GM19025 (cell line): ENCODE data around the gene STX1B.
"Not testable (repeated sequence)": the region's sequence is repeated elsewhere in the genome, so short reads cannot be mapped to it uniquely, and the experiment has no call there.

Experiments used
- ATAC-seq: cut with Tn5 transposase; IDR thresholded peaks from one replicate; pipeline ENCODE4 v1.9.1; 2021; ENCODE audit warnings: mild to moderate bottlenecking, low read depth, moderate library complexity; ENCODE audit not compliant: unreplicated experiment

The STX1B gene

DNA sequence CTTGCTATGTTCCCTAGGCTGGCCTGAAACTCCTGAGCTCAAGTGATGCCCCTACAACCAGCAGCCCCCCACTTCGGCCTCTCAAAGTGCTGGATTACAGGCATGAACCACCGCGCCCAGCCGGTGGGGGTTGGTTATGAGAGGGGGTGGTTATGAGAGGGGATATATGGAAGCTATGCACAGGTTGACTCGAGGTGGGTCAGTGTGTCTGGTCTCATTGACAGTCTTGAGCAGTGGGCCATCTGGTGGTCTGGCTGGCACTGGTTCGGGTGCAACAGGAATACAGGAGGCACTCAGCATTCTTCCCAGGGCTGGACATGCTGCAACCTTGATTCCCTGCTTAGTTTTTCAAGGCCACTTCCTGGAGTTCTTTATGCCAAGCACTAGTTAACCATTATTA, 5.6 kb upstream of the STX1B start:
- ATAC-seq: no peak

DNA sequence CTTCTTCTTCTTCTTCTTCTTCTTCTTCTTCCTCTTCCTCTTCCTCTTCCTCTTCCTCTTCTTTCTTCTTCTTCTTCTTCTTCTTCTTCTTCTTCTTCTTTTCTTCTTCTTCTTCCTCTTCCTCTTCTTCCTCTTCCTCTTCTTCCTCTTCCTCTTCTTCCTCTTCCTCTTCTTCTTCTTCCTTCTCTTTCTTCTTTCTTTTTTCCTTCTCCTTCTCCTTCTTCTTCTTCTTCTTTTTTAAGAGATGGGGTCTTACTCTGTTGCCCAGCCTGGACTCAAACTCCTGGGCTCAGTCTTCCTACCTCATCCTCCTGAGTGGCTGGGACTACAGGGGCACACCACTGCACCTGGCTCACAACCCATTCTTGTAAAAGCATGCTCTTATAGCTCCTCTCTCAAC, 2.9 kb upstream of the STX1B start:
- ATAC-seq: not testable (repeated sequence)

DNA sequence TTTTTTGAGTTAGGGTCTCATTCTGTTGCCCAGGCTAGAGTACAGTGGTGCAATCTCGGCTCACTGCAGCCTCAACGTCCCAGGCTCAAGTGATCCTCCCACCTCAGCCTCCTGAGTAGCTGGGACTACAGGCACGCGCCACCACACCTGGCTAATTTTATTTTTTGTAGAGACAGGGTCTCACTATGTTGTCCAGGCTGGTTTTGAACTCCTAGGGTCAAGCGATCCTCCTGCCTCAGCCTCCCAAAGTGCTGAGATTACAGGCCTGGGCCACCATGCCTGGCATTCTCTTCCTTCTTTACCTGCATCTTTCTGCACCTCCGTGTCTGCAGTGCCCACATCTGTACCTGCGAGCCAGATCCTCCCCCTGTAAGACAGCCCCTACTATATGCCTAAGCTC, 1.4 kb upstream of the STX1B start:
- ATAC-seq: not testable (repeated sequence)

DNA sequence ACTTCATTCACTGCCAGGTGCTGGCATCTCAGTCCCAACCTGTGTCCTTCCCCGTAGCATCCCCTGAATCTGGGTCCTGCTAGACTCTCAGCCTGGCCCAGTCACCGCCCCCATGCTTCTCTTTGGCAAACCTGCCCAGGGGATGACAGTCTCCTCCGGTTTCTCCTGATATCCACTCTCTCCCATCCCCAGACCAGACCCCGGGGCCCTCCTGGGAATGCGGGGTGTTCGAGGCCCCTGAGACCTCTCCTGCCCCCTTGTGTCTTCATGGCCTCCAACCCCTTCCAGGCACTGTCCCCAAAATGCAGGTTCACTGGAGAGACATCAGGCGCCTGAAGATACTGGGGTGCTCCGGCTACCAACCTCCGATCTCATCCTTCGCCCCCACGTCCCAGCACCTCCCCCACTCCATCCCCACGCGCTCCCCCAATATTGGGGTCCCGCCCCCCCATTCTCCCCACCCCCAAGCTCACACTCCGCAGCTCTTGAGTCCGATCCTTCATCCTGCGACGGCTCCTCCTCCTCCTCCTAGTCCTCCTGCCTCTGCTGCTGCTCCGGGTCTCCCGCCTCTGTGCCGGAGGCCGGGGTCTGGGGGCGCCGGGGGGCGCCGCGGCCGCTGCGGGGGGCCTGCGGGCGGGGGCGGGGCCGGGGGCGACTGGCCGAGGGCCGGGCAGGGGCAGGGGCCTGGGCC, 399 bp downstream of the STX1B start:
- no peak for ATAC-seq

DNA sequence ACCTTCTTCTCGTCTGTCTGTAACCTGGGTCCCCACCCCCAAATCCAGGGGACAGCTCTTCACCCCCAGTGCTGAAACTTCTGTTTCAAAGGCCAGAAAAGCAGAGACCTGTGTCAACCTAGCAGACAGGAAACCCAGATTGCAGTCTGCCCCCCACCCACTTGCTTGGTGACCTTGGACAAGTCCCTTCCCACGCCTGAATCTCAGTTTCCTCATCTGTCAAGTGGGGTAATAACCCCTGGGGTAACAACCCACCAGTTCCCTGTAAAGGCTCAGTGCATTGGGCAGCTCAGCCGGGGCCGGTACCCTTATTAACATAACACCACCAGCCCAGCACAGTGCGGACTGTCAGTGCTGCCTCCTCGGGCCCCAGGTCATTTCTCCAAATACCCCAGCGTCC, 1.3 kb downstream of the STX1B start:
- ATAC-seq: no peak

DNA sequence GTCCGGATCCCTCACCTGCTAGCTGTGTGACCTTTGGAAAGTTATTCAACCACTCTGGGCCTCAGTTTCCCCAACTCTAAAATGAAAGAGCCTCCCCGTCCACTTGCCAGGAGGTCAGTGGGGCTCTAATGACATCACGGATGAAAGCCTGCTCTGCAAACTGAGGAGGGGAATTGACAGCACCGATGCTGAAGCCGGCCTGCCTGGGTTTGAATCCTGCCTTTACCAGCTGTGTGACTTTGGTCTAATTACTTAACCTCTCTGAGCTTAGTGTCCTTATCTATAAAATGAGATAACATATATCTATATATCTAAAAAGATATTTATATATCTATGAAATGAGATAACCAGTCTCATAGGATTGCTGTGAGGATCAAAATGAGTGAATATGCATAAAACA, 1.9 kb downstream of the STX1B start:
- no peak for ATAC-seq

DNA sequence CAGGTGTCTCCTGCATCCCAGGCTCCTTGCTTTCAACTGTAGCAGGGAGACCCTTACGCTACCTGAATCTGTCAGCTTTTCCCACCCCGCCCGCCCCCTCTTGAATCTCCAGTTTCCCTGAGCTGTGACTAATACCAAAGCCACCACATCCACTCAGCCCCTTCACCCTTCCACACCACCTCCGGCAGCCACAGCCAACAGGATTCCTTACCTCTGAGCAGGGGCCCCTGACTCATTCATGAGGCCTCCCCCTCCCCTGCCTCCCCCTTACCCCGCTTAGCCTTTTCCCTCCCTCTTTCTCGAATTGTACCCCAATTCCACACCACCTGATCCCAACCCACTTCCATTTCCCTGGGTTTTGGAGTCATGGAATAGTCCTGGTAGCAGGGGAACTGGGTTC, 2.3 kb downstream of the STX1B start:
- ATAC-seq: no peak

DNA sequence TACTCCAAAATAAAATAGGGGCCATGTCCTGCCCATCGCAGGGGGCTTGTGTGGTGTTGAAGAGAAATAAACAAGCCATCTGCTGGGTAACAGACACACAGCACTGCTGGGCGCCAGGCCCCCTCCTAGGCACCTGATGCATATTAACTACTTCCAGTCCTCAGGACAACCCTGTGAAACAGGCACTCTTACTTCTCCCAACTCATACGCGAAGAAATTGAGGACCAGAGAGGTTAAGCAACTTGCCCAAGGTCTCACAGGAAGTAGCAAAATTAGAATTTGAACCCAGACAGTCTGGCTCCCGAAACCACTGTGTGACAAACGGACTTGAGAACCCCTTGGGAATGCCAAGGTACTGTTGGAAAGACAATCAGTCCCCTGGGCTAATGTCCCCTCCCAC, 2.8 kb downstream of the STX1B start:
- no peak for ATAC-seq

DNA sequence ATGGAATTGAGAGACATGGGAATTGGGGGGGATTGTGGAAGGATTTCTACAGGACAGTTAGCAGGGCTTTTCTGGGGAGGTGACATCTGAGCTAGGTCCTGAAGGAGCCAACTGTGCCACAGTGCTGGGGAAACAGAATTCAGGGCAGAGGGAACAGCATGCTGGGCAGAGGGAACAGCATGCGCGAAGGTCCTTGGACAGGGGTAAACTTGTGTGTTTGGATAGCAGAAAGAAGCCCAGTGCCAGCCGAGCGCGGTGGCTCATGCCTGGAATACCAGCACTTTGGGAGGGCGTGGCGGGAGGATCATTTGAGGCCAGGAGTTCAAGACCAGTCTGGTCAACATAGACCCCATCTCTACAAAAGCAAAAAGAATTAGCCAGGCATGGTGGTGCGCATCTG, 3.8 kb downstream of the STX1B start:
- ATAC-seq: no peak

DNA sequence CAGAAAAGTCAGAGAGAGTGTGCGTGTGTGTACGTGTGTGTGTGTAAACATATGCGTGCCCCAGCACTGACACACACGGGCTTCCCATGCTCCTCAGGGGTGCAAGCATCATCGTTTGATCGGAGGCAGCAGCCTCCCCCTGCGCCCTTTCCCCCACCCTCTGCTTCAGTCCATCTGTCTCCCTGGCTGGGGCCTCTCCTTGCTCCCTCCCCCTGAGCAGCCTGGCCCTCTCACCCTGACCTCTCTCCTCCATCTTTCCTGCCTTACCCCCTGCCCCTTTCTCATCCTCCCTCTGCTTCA, 4.4 kb downstream of the STX1B start:
- no peak for ATAC-seq

DNA sequence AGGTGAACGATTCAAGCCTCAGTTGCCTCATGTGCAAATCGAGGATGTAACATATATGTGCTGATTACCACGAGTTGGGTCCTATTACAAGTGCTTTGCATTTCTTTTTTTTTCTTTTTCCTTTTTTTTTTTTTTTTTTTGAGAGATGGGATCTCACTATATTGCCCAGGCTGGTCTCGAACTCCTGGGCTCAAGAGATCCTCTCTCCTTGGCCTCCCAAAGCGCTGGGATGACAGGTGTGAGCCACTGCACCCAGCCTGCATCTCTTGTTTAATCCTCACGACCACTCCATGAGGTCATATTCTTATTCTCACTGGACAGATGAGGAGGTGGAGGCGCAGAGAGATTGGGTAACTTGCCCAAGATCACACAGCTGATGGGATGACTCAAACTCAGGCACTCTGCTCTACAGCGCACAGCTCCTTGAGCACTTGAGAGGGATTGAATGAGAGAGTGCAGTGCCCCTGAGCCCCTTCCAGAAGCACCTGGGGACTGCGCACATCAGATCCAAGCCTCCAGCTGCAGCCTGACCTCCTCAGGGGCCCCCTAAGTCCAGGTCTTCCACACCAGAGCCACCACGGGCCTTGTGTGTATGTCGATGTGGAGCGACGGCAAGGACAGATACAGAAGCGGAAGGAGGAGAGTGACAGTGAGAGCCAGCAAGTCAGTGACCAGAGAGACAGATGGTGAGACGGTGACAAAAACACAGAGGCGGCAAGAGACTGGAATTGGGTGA, 4.9 kb downstream of the STX1B start:
- no peak for ATAC-seq

DNA sequence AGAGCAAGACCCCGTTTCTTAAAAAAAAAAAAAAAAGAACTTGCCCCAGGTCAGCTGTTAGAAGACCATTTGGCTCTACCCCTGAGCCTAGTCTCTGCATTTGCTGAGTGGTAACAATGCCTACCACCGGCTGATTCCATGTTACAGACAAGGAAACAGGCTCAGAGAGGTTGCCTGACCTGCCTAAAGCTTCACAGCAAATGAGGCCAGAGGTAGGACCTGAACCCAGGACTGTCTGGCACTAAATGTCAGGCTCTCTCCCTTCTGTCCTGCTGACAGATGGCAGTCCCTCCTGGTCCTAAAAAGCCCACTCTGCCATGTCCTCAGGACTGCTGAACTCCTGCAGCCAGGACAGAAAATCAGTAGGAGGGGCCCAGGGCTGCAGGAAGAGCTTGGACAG, 5.8 kb downstream of the STX1B start:
- no peak for ATAC-seq

DNA sequence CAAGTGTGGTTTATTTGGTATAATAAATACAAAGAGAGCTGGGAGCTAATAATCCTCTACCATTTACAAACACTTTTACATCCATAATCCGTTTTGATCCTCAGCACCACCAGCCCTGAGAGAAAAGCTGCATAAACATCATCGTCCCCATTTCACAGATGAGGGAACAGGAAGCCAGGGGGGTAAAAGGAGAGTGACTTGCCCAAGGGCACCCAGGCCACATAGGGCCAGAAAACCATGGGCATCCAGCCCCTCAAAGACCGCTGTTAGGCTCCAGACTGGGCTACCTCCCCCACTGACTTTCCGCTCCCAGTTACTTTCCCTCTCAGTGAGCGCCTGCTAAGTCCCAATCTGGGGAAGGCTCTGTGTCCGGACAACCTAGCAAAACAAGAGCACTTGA, 6.7 kb downstream of the STX1B start:
- ATAC-seq: no peak

DNA sequence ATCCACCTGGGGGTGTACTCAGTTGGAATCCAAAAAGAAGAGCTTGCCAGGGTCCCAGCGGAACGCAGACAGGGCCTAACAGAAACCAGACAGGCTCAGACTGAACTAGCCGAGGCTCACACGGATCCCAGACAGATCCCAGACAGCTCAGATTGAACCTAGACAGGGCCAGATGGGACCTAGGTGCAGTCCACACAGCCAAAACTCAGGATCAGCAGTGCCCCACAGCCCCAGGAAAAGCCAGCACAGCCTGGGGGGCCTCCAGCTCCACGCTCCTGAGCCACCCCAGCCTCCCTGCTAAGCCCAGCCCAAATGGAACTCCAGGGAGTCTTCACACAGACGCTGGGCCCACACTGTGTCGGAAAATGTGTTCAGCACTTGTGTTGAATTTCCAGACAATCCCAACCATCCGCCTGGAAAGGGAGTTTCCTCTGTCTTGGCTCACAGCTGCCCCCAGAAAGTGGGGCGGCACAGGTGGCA, 7.5 kb downstream of the STX1B start:
- ATAC-seq: no peak

DNA sequence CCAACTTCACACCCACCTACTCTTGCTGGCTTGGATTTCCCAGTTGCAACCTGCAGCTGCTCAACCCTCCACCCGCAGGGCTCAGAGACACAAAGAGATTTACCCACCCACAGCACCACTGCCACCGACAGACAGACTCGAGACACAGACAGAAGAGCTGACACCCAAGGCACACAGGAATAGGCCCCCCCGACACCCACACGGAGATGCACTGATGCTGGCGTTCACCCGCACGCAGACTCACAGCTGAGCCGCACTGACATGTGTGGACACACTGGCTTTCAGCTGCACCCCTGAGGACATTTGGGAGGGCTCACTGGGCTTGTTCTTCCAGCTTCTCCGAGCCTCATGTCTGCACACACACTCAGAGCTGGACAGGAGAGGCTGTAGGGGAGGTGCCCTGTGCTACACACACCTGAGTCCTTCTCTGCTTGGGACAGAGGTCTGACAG, 8.2 kb downstream of the STX1B start:
- ATAC-seq: no peak

DNA sequence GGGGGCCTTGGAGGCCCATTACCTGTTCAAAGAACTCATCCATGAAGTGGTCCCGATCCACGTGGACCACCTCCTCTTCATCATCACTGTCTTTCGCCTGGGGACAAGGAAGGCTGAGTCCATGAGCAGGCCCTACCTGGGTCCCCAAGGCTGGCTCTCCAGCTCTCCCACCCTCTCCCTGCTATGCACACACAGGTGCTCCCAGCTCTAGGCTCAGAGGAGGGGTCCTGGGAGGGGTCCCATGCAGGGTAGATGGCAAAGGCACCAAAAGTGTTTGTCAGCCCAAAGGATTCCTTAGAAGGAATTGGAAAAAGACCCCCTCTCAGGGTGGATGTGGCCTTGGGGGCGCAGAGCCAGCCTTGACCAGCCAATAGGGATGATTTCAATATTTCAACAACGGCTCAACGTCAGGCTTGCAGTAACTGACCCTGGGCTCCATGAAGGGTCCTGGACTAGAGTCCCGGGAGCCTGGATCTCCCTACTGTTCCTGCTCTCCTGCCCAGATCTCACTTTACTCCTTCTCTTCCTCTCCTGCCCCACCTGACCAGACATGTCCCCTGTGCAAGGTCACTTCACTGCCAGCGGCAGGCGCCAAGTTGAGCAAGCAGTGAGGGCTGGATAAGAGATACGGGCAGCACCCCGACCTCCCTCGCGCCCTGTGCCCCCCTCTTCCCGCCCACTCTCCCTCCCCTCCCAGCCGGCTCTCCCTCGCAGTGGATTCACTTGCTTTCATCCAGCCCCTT, 8.8 kb downstream of the STX1B start:
- ATAC-seq: no peak

DNA sequence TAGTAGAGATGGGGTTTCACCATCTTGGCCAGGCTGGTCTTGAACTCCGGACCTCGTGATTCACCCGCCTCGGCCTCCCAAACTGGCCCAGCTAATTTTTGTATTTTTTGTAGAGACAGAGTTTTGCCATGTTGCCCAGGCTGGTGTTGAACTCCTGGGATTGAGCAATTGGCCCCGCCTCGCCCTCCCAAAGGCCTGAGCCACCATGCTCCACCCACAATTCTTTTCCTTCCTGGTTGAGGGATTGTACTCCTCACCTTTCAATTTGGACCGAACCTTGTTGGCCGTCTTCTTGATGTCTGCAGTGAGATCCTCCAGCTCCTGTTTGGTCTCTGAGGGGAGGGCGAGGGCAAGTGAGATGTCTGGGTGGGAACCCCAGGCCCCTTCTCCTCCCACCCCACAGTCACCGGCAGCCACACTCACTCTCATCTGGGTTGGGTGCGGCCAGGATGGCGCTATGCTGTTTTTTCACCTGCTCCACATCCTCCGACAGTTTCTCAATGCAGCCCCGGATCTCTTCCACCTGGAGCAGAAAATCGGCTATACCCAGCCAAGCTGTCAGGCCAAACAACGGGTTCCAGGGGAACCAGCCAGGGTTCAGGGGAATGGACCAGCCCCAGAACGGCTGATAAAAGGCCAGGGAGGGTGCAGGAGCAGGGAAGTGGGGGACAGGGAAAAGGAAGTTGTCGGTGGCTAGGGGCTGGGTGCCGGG, 9.6 kb downstream of the STX1B start:
- no peak for ATAC-seq

DNA sequence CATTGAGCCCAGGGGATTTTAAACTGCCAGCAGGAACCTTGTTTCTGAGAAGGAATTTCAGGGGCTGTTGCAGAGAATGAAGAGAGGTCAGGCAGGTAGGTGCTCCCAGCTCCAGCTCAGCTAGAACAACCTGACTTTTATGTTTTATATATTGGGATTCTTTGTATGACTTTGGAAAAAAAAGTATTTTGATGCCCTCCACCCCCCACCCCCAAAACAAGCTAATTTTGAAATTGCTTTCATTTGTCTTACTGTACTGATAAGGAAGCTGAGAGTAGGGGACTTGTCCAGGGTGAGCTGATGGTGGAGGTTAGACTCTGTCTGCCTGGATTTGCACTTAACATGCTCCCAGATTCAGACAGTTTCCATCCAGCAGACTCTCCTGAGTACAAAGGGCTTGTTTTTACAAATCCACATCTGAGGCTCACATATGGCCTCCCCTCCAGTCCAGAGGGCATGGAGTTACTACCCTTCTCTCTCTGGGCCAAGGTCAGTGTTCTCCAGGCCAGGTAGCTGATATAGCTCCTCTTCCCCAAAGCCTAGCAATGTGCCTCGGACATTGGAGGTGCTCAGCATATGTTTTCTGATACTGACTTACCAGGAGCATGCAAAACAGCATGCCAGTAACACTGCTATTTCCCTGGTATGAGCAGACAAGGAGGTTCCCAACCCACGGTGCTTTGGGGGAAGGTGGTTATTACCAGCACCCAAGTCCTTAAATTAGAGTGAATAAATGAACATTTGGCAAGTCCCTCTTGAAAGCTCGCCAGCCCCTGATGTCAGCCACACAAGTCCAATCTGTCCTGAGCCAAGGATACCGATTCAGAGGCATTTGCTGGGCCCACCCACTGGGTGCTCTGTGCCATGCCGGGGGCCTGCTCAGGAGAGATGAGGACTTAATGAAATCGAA, 11.3 kb downstream of the STX1B start:
- no peak for ATAC-seq

DNA sequence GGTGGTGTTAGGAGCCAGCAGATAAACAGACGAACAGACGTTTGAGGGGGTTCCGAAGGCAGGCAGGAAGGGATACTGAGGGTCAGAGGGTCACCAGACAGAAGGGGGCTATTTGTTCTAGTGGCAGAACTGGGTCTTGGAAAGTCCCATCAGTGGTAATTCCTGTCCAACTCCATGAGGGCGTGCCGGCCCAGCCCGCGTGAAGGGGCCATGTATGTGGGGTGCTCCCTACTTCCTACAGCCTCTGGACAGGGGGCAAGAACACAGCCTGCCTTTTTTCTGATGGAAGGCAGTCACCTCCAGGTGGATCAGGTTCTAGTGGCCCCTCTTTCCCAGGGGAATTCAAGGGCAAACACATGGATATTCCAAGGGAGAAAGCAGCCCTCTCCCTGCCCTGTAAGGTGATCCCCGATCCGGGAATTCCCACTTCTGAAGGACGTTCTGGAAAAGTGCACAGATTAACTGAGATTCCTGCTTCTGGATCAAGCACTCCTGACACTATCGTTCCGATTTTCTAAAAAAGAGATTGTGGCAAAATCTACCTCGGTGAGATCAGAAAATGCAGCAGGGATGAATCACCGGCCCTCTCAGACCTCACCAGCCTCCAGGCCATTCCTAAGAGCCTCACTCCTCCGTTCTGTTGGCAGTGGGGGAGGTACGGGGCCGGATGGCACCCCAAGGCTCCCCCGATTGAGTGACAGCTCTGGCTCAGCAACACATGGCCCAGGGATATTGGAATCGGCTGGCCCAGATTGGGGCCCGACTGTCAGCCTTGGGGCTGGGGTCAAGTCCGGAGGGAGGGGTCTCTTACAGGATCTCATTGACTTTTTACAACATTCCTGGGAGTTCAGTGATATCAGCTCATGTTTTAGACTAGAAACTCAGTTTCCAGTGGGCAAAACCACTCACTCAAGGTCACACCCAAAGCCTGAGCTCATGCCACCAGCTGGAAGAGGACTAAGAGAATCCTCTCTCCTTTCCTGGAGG, 12.4 kb downstream of the STX1B start:
- no peak for ATAC-seq
